Spleen (tissue), 7 donors: ENCODE data around the gene B4GALT3.

Experiments used
- CTCF ChIP-seq, 11 experiments: fragments of 200-600 bp in 7 of 11; fragments of 450-650 bp in 4 of 11; sonication (generic) in 4 of 11; IDR thresholded peaks in 8 of 11; conservative IDR thresholded peaks in 3 of 11; 1 replicate in 7 of 11; 2 replicates in 4 of 11; pipeline versions ENCODE4 v1.4.0 to v1.8.0; 2016 to 2021; ENCODE audit warnings: antibody characterized with exemption in 11 of 11, inconsistent platforms in 4 of 11, mild to moderate bottlenecking in 1 of 11
- POLR2AphosphoS5 ChIP-seq, 3 donors: sonication (generic); formaldehyde crosslinking; IDR thresholded peaks; one replicate each; pipeline ENCODE4 v1.5.1; 2017; ENCODE audit warnings: antibody characterized with exemption in 3 of 3
- donor health status: DM: no; HTN: no; CAD: no; lungs with moderate emphysema.
- donor health status: DM: no; HTN: no; CAD: no.
- donor health status: DM: no; HTN: no; CAD: no.

DNA sequence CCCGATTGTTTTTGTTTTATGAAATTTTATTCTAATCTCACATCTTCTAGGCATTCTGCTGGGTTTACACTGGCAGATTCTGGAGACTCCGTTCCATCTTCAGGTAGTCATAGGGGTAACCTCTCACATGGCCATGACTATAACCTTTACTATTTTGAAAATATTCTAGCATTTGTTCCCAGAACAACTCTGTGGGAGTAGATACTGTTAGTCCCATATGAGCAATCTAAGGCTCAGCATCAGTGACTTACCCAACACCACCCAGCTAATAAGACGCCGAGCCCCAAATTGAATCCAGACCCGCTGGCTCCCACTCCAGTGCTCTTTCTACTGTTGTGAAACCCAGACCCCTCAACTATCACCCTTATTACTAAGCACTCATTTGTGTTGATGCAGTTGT, 11.7 kb upstream of the B4GALT3 start:
- no peak for TF ChIP-seq CTCF (IDR thresholded peaks at IDR 0.05 in 8 of 11, conservative IDR thresholded peaks at IDR 0.05 in 3 of 11)
- peak in 1 of 3 donors; percentile 7 for TF ChIP-seq POLR2AphosphoS5 (IDR thresholded peaks at IDR 0.05)
